Fibroblast of lung (primary cell): Measurements from ENCODE around the gene GPR132. TPM values are rescaled to one million over a fixed set of nuclear protein-coding genes. Genes with fewer than 3 reads are reported as not detected.

Source experiments
- DNase-seq, 2 donors: peaks; one replicate each; pipeline versions ENCODE4 v3.0.0 to v3.0.0-alpha.2; 2010; ENCODE audit warnings: low read depth in 2 of 2
- H2AFZ ChIP-seq: 2 replicates; pipeline ENCODE4 v1.5.1; 2012; ENCODE audit warnings: low read length, control low read depth, inconsistent platforms
- H3K27ac ChIP-seq: 2 replicates; pipeline ENCODE4 v1.5.1; 2011; ENCODE audit warnings: low read length, control low read depth; ENCODE audit not compliant: insufficient read depth
- H3K27me3 ChIP-seq: 2 replicates; pipeline ENCODE4 v1.5.1; 2011; ENCODE audit warnings: mild to moderate bottlenecking, low read length; ENCODE audit not compliant: control insufficient read depth, insufficient read depth
- H3K36me3 ChIP-seq: 2 replicates; pipeline ENCODE4 v1.5.1; 2011; ENCODE audit warnings: low read length; ENCODE audit not compliant: control insufficient read depth, insufficient read depth
- H3K4me1 ChIP-seq: 2 replicates; pipeline ENCODE4 v1.5.1; 2011; ENCODE audit warnings: low read length; ENCODE audit not compliant: control insufficient read depth, insufficient read depth; ENCODE audit errors: extremely low read depth
- H3K4me2 ChIP-seq: 2 replicates; pipeline ENCODE4 v1.5.1; 2011; ENCODE audit warnings: low read length, control low read depth; ENCODE audit not compliant: insufficient read depth; ENCODE audit errors: extremely low read depth
- H3K4me3 ChIP-seq, 4 experiments: fragments of 200-600 bp in 1 of 4; sonication (generic) in 1 of 4; replicated peaks in 1 of 4; 2 replicates each; pipeline ENCODE4 v1.5.1; 2011 to 2016; ENCODE audit warnings: low read length in 4 of 4, low read depth in 3 of 4, mild to moderate bottlenecking in 3 of 4, control low read depth in 2 of 4, inconsistent platforms in 1 of 4, mixed read lengths in 1 of 4; ENCODE audit not compliant: insufficient read depth in 1 of 4; ENCODE audit errors: control extremely low read depth in 1 of 4
- H3K79me2 ChIP-seq: 2 replicates; pipeline ENCODE4 v1.5.1; 2012; ENCODE audit warnings: mild to moderate bottlenecking, low read length, inconsistent platforms; ENCODE audit not compliant: control insufficient read depth, insufficient read depth
- H3K9ac ChIP-seq: 2 replicates; pipeline ENCODE4 v1.5.1; 2011; ENCODE audit warnings: mild to moderate bottlenecking, low read length, control low read depth; ENCODE audit not compliant: insufficient read depth
- H3K9me3 ChIP-seq: 2 replicates; pipeline ENCODE4 v1.5.1; 2012; ENCODE audit warnings: low read depth, low read length; ENCODE audit not compliant: control insufficient read depth, insufficient read depth
- H4K20me1 ChIP-seq: 2 replicates; pipeline ENCODE4 v1.5.1; 2011; ENCODE audit warnings: low read length; ENCODE audit not compliant: control insufficient read depth, insufficient read depth; ENCODE audit errors: extremely low read depth
- CTCF ChIP-seq, 2 donors: IDR thresholded peaks in 1 of 2; conservative IDR thresholded peaks in 1 of 2; 1 replicate in 1 of 2; 2 replicates in 1 of 2; pipeline ENCODE4 v1.5.1; 2011 to 2012; ENCODE audit warnings: low read length in 2 of 2, control low read depth in 1 of 2, inconsistent platforms in 1 of 2, low read depth in 1 of 2, mild to moderate bottlenecking in 1 of 2
- EZH2 ChIP-seq: IDR thresholded peaks from 2 replicates; pipeline ENCODE4 v1.5.1; 2012; ENCODE audit warnings: low read length, control low read depth, mild to moderate bottlenecking; ENCODE audit errors: missing control alignments
- polyA plus RNA-seq, 2 donors: library from polyadenylated mRNA; depleted of rRNA in 1 of 2; stranded (reverse) in 1 of 2; unstranded in 1 of 2; fragments of >200 nt; gene quantifications; 2 replicates each; pipeline ENCODE4 v1.2.1, GENCODE V29; 2011 to 2012; ENCODE audit warnings: missing spikeins in 1 of 2
- total RNA-seq: library from RNA; depleted of rRNA; stranded (reverse); fragments of >200 nt; gene quantifications from 2 replicates; pipeline ENCODE4 v1.2.1, GENCODE V29; 2014

Gene GPR132
- total and polyA plus RNA-seq, 2 donors (not counting 1 experiment from before 2014, with no cell fraction given) = 0.17 TPM; not detected in 1

GRCh38 chr14:105049753-105050550, 15.3 kb downstream of the GPR132 start:
- Histone ChIP-seq H4K20me1 (no peaks in the 10 kb centered on the region), H3K9ac (no peak overlapping the region), H3K36me3 (no peaks in the 10 kb centered on the region), H3K27ac (no peak overlapping the region), H3K4me1 (no peaks in the 10 kb centered on the region), H3K4me2 (no peak overlapping the region), H3K79me2 (no peaks in the 10 kb centered on the region), H2AFZ (no peak overlapping the region), H3K27me3 (no peaks in the 10 kb centered on the region), H3K9me3 (no peaks in the 10 kb centered on the region), H3K4me3 (no peak overlapping the region)
- TF ChIP-seq CTCF (conservative IDR thresholded peaks at IDR 0.05 in 1 of 2, IDR thresholded peaks at IDR 0.05 in 1 of 2; ENCODE audit: low read depth in 1 of 2, low read length in 2 of 2) (no peak), EZH2 (no peak)
- DNase-seq = no peak

- Histone ChIP-seq H3K4me1 (no peaks in the 10 kb centered on the region), H3K79me2 (no peaks in the 10 kb centered on the region), H3K4me2 (no peak overlapping the region), H2AFZ (no peak overlapping the region), H3K9me3 (no peaks in the 10 kb centered on the region), H4K20me1 (no peaks in the 10 kb centered on the region), H3K9ac (no peak overlapping the region), H3K27me3 (no peaks in the 10 kb centered on the region), H3K4me3 (no peak overlapping the region), H3K27ac (no peak overlapping the region), H3K36me3 (no peaks in the 10 kb centered on the region)
- DNase-seq = no peak
- TF ChIP-seq EZH2 (no peak), CTCF (conservative IDR thresholded peaks at IDR 0.05 in 1 of 2, IDR thresholded peaks at IDR 0.05 in 1 of 2; ENCODE audit: low read depth in 1 of 2, low read length in 2 of 2) (no peak)
Observed at GRCh38 chr14:105047283-105048016, 17.8 kb downstream of the GPR132 start.

GRCh38 chr14:105046891-105047282, 18.3 kb downstream of the GPR132 start:
- Histone ChIP-seq H3K79me2 (no peaks in the 10 kb centered on the region), H3K4me3 (no peak overlapping the region), H3K36me3 (no peaks in the 10 kb centered on the region), H3K27ac (no peak overlapping the region), H3K27me3 (no peaks in the 10 kb centered on the region), H3K9ac (no peak overlapping the region), H3K9me3 (no peaks in the 10 kb centered on the region), H3K4me1 (no peaks in the 10 kb centered on the region), H4K20me1 (no peaks in the 10 kb centered on the region), H2AFZ (no peak overlapping the region), H3K4me2 (no peak overlapping the region)
- no peak for DNase-seq
- TF ChIP-seq EZH2 (no peak), CTCF (conservative IDR thresholded peaks at IDR 0.05 in 1 of 2, IDR thresholded peaks at IDR 0.05 in 1 of 2; ENCODE audit: low read depth in 1 of 2, low read length in 2 of 2) (no peak)
